Body of pancreas (tissue), 4 donors: ENCODE measurements around the gene PHKB.

Experiments used
- CTCF ChIP-seq, 7 experiments: fragments of 450-650 bp in 4 of 7; fragments of 200-600 bp in 3 of 7; sonication (generic) in 3 of 7; IDR thresholded peaks; one replicate each; pipeline ENCODE4 v1.5.1; 2016 to 2019; ENCODE audit warnings: antibody characterized with exemption in 7 of 7
- POLR2A ChIP-seq, 3 donors: fragments of 450-650 bp; IDR thresholded peaks; one replicate each; pipeline ENCODE4 v1.6.1; 2016; ENCODE audit warnings: antibody characterized with exemption in 3 of 3, mild to moderate bottlenecking in 2 of 3

- TF ChIP-seq POLR2A (IDR thresholded peaks at IDR 0.05) = no peak
- no peak for TF ChIP-seq CTCF (IDR thresholded peaks at IDR 0.05)
Observed at GRCh38 chr16:47734987-47735594, 274.0 kb downstream of the PHKB start.
